PC-3 (cell line): ENCODE measurements around the gene SNUPN. TPM values are rescaled to one million over a fixed set of nuclear protein-coding genes. Genes with fewer than 3 reads are reported as not detected.
"Not testable (repeated sequence)": the region's sequence is repeated elsewhere in the genome, so short reads cannot be mapped to it uniquely, and the experiment has no call there.

Source experiments
- ATAC-seq: fragments of 200-7000 bp; cut with Tn5 transposase; 2 replicates; pipeline ENCODE4 v1.9.1; 2020; ENCODE audit warnings: mild to moderate bottlenecking, moderate library complexity
- BruUV-seq: library from RNA; stranded (reverse); fragments of 400-500 nt; replicated peaks from 2 replicates; lab custom pipeline; 2021; lab: Mats Ljungman, UMichigan
- CTCF ChIA-PET: fragments of 300-600 bp; sonication (Branson Sonifier 250); formaldehyde crosslinking; loops from one replicate; lab custom pipeline; 2022; ENCODE audit warnings: antibody characterized with exemption; lab: Charles Lee
- POLR2A ChIA-PET: fragments of 300-600 bp; sonication (Branson Sonifier 250); formaldehyde crosslinking; loops from one replicate; lab custom pipeline; 2022; ENCODE audit warnings: antibody characterized with exemption; ENCODE audit not compliant: unreplicated experiment; lab: Charles Lee
- DNase-seq: peaks from one replicate; pipeline ENCODE4 v3.0.0-alpha.2; 2015
- H2AFZ ChIP-seq: fragments of 300-600 bp; sonication (generic); 2 replicates; pipeline ENCODE4 v1.6.0; 2016; ENCODE audit warnings: antibody characterized with exemption, low read length
- H3F3A ChIP-seq: fragments of 300-600 bp; sonication (generic); one replicate; pipeline ENCODE4 v1.6.0; 2017; ENCODE audit warnings: antibody characterized with exemption, low read length, control low read depth, mild to moderate bottlenecking; ENCODE audit not compliant: unreplicated experiment
- H3K27ac ChIP-seq: fragments of 300-600 bp; sonication (generic); 2 replicates; pipeline ENCODE4 v1.5.1; 2016; ENCODE audit warnings: mild to moderate bottlenecking, low read length
- H3K27me3 ChIP-seq: fragments of 300-600 bp; sonication (generic); 2 replicates; pipeline ENCODE4 v1.6.1; 2016; ENCODE audit warnings: low read length, mixed read lengths
- H3K36me3 ChIP-seq: fragments of 300-600 bp; sonication (generic); 2 replicates; pipeline ENCODE4 v1.6.1; 2016; ENCODE audit warnings: low read depth, mixed run types, low read length, mixed read lengths
- H3K4me1 ChIP-seq: fragments of 300-600 bp; sonication (generic); 2 replicates; pipeline ENCODE4 v1.5.1; 2016; ENCODE audit warnings: low read length; ENCODE audit not compliant: insufficient read depth
- H3K4me2 ChIP-seq: fragments of 300-600 bp; sonication (generic); 2 replicates; pipeline ENCODE4 v1.6.0; 2016; ENCODE audit warnings: low read length
- H3K4me3 ChIP-seq: fragments of 300-600 bp; sonication (generic); 2 replicates; pipeline ENCODE4 v1.5.1; 2016; ENCODE audit warnings: mild to moderate bottlenecking, low read length, mixed read lengths
- H3K79me2 ChIP-seq: fragments of 300-600 bp; sonication (generic); 2 replicates; pipeline ENCODE4 v1.6.1; 2017; ENCODE audit warnings: low read length, mixed read lengths
- H3K9ac ChIP-seq: fragments of 300-600 bp; sonication (generic); 2 replicates; pipeline ENCODE4 v1.6.0; 2016; ENCODE audit warnings: mild to moderate bottlenecking, low read length
- H3K9me2 ChIP-seq: fragments of 300-600 bp; sonication (generic); replicated peaks from 2 replicates; pipeline ENCODE4 v1.6.1; 2016; ENCODE audit warnings: mixed run types, low read length, mixed read lengths
- H3K9me3 ChIP-seq: fragments of 300-600 bp; sonication (generic); 2 replicates; pipeline ENCODE4 v1.6.1; 2016; ENCODE audit warnings: low read length, mixed read lengths
- H4K20me1 ChIP-seq: fragments of 300-600 bp; sonication (generic); 2 replicates; pipeline ENCODE4 v1.6.1; 2016; ENCODE audit warnings: low read length, mixed read lengths
- CTCF ChIP-seq: fragments of 300-600 bp; sonication (generic); conservative IDR thresholded peaks from 2 replicates; pipeline ENCODE4 v1.5.1; 2017; ENCODE audit warnings: antibody characterized with exemption, low read depth, mild to moderate bottlenecking, low read length
- EZH2 ChIP-seq: fragments of 300-600 bp; sonication (generic); IDR thresholded peaks from one replicate; pipeline ENCODE4 v1.6.1; 2017; ENCODE audit warnings: antibody characterized with exemption, mild to moderate bottlenecking, low read length; ENCODE audit not compliant: unreplicated experiment
- EZH2phosphoT487 ChIP-seq: fragments of 300-600 bp; sonication (generic); IDR thresholded peaks from 2 replicates; pipeline ENCODE4 v1.6.1; 2018; ENCODE audit warnings: mild to moderate bottlenecking, antibody characterized with exemption, low read length, borderline replicate concordance
- intact Hi-C: fragments of 100-400 bp; cut with micrococcal nuclease; formaldehyde crosslinking; loops from 2 replicates; pipeline ENCODE4 v1.9.0; 2023
- total RNA-seq: library from RNA; depleted of rRNA; stranded (reverse); fragments of >200 nt; gene quantifications from 2 replicates; pipeline ENCODE4 v1.2.3, GENCODE V29; 2014

The SNUPN gene
- total RNA-seq, 1 experiment from 2014 or later, result 7.9 TPM

- H3K9me2 ChIP-seq, H4K20me1 ChIP-seq, CTCF ChIA-PET, H3K79me2 ChIP-seq, ATAC-seq, H3K4me2 ChIP-seq, POLR2A ChIA-PET, H3K27me3 ChIP-seq, H3K4me1 ChIP-seq, DNase-seq, H3K9ac ChIP-seq, H2AFZ ChIP-seq, H3K9me3 ChIP-seq, intact Hi-C loops, BruUV-seq, H3K36me3 ChIP-seq, H3K4me3 ChIP-seq, H3F3A ChIP-seq, H3K27ac ChIP-seq: not testable (repeated sequence)
These were observed 66.6 kb downstream of the SNUPN start for GRCh38 chr15:75558955-75559354.

GRCh38 chr15:75554717-75555116 lies 70.8 kb downstream of the SNUPN start:
- Histone ChIP-seq H3K4me2 (no peak overlapping the region), H3K79me2 (no peaks in the 10 kb centered on the region), H3K27ac (no peak overlapping the region), H3K27me3 (no peaks in the 10 kb centered on the region), H3K9me2 (no peaks in the 10 kb centered on the region), H3K36me3 (no peaks in the 10 kb centered on the region), H3F3A (no peaks in the 10 kb centered on the region), H3K4me1 (no peaks in the 10 kb centered on the region), H3K9ac (no peak overlapping the region), H3K9me3 (no peaks in the 10 kb centered on the region), H2AFZ (no peak overlapping the region), H4K20me1 (no peaks in the 10 kb centered on the region), H3K4me3 (no peak overlapping the region)
- ChIA-PET CTCF (no interaction called here), POLR2A (no interaction called here)
- no peak for DNase-seq
- peak; percentile 35 for ATAC-seq
- intact Hi-C loops, result no loop called here
- TF ChIP-seq EZH2, result no peak
- no peak for TF ChIP-seq CTCF
- no peak for TF ChIP-seq EZH2phosphoT487
- BruUV-seq, result no TSS peak

GRCh38 chr15:75553659-75554058 lies 71.9 kb downstream of the SNUPN start:
- TF ChIP-seq EZH2 (no peak), EZH2phosphoT487 (no peak)
- Histone ChIP-seq H3K9me2 (no peaks in the 10 kb centered on the region), H2AFZ (no peak overlapping the region), H3K9ac (no peak overlapping the region), H3K4me1 (no peaks in the 10 kb centered on the region), H3K27ac (no peak overlapping the region), H3K4me2 (no peak overlapping the region), H3F3A (no peaks in the 10 kb centered on the region), H3K36me3 (no peaks in the 10 kb centered on the region), H3K4me3 (no peak overlapping the region), H3K27me3 (no peaks in the 10 kb centered on the region), H3K79me2 (no peaks in the 10 kb centered on the region), H3K9me3 (no peaks in the 10 kb centered on the region), H4K20me1 (no peaks in the 10 kb centered on the region)
- DNase-seq (no peak), ATAC-seq (no peak)
- intact Hi-C loops, result no loop called here
- ChIA-PET POLR2A (no interaction called here), CTCF (no interaction called here)
- no TSS peak for BruUV-seq

- Histone ChIP-seq H3K27me3 (no peaks in the 10 kb centered on the region), H3K4me2 (no peak overlapping the region), H3K36me3 (no peaks in the 10 kb centered on the region), H3K79me2 (no peaks in the 10 kb centered on the region), H3K9me2 (no peaks in the 10 kb centered on the region), H3K4me3 (no peak overlapping the region), H3K9me3 (no peaks in the 10 kb centered on the region), H3F3A (no peaks in the 10 kb centered on the region), H3K9ac (no peak overlapping the region), H2AFZ (no peak overlapping the region), H3K27ac (no peak overlapping the region), H4K20me1 (no peaks in the 10 kb centered on the region), H3K4me1 (no peaks in the 10 kb centered on the region)
- ChIA-PET POLR2A (no interaction called here), CTCF (no interaction called here)
- intact Hi-C loops, result no loop called here
- DNase-seq (no peak), ATAC-seq (no peak)
- TF ChIP-seq EZH2 (no peak), CTCF (no peak), EZH2phosphoT487 (no peak)
- no TSS peak for BruUV-seq
These were observed 74.4 kb downstream of the SNUPN start for GRCh38 chr15:75551091-75551490.
